OCI-LY3 (cell line): ENCODE measurements around the gene GRAMD2A.

ENCODE experiments used
- EZH2phosphoT487 ChIP-seq: fragments of 200-600 bp; shearing (Covaris generic); IDR thresholded peaks from 2 replicates; pipeline ENCODE4 v1.6.1; 2018; ENCODE audit warnings: antibody characterized with exemption, mixed run types, low read depth
- TF ChIP-seq, protein P1 (sequence below): fragments of 200-600, 300-600 bp; sonication (generic); IDR thresholded peaks from 2 replicates; pipeline ENCODE4 v1.5.1; 2014; ENCODE audit warnings: antibody characterized with exemption, low read length, low read depth

DNA sequence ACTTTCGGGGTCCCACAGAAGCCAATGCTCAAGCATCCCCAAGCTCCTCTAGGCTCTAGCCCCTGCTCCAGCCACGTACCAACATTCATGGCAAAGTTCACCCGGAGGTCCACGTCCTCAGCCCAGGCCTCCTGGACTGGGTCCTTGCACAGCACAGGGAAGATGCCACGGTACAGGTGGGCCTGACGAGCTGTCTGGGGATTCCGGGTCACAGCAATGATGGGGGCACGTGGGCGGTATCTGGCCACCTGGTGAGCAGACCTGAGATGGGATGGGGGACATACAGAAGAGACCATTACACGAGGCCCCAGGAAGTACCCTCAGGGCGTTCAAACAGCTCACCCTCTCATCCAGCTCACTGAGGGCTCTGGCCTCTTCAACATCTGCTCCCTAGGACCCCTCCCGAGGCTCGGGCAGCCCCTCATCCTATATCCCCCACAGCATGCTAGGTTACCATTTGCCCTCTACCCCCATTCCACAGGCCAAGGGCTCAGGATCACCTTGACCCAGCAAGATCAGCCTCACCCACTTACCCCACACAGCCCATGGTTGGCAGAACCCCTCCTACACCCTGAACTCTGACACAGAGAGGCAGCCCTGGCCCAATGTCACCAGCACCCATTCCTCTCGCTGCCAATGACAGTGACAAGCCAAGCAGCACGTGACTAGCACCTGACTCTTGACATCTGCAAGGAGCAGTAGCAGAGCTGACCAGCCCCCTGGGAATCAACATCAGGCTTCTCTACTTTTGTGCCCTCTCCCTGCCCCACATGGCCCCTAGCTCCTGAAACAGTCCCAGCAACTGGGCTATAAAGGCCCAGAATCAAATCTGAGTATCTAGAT is 3.0 kb upstream of the GRAMD2A start:
- TF ChIP-seq, protein P1, sequence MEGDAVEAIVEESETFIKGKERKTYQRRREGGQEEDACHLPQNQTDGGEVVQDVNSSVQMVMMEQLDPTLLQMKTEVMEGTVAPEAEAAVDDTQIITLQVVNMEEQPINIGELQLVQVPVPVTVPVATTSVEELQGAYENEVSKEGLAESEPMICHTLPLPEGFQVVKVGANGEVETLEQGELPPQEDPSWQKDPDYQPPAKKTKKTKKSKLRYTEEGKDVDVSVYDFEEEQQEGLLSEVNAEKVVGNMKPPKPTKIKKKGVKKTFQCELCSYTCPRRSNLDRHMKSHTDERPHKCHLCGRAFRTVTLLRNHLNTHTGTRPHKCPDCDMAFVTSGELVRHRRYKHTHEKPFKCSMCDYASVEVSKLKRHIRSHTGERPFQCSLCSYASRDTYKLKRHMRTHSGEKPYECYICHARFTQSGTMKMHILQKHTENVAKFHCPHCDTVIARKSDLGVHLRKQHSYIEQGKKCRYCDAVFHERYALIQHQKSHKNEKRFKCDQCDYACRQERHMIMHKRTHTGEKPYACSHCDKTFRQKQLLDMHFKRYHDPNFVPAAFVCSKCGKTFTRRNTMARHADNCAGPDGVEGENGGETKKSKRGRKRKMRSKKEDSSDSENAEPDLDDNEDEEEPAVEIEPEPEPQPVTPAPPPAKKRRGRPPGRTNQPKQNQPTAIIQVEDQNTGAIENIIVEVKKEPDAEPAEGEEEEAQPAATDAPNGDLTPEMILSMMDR, result no peak
- no peak for TF ChIP-seq EZH2phosphoT487
